Parathyroid adenoma (tissue), 2 donors: ENCODE data around the gene NGB.

ENCODE experiments used
- H2AFZ ChIP-seq: fragments of 300-600 bp; sonication (generic); one replicate; pipeline ENCODE4 v1.7.0; 2017; ENCODE audit warnings: antibody characterized with exemption, mild to moderate bottlenecking
- H3K27ac ChIP-seq: fragments of 300-600 bp; sonication (generic); one replicate; pipeline ENCODE4 v1.7.0; 2017
- H3K27me3 ChIP-seq: fragments of 300-600 bp; sonication (generic); one replicate; pipeline ENCODE4 v1.7.0; 2017; ENCODE audit warnings: low read length; ENCODE audit not compliant: control insufficient read depth, insufficient read depth
- H3K36me3 ChIP-seq: fragments of 300-600 bp; sonication (generic); one replicate; pipeline ENCODE4 v1.7.0; 2017; ENCODE audit warnings: low read length; ENCODE audit not compliant: control insufficient read depth, insufficient read depth
- H3K4me1 ChIP-seq: fragments of 300-600 bp; sonication (generic); one replicate; pipeline ENCODE4 v1.7.0; 2017; ENCODE audit warnings: control low read depth
- H3K4me2 ChIP-seq: fragments of 300-600 bp; sonication (generic); one replicate; pipeline ENCODE4 v1.7.0; 2017; ENCODE audit warnings: low read length
- H3K4me3 ChIP-seq: fragments of 300-600 bp; sonication (generic); one replicate; pipeline ENCODE4 v1.7.0; 2017; ENCODE audit warnings: low read depth, low read length
- H3K79me2 ChIP-seq: fragments of 300-600 bp; sonication (generic); one replicate; pipeline ENCODE4 v1.7.0; 2017; ENCODE audit warnings: control low read depth
- H3K9ac ChIP-seq: fragments of 300-600 bp; sonication (generic); one replicate; pipeline ENCODE4 v1.7.0; 2017; ENCODE audit warnings: mild to moderate bottlenecking
- H3K9me3 ChIP-seq: fragments of 300-600 bp; sonication (generic); one replicate; pipeline ENCODE4 v1.7.0; 2017; ENCODE audit warnings: low read length; ENCODE audit not compliant: control insufficient read depth
- CTCF ChIP-seq: fragments of 300-600 bp; sonication (generic); IDR thresholded peaks from one replicate; pipeline ENCODE4 v1.7.0; 2017; ENCODE audit warnings: antibody characterized with exemption, mild to moderate bottlenecking
- donor health status: primary hyperparathyroidism.

The NGB gene

GRCh38 chr14:77246784-77247183 is 24.2 kb downstream of the NGB start:
- H2AFZ ChIP-seq: no peak overlapping the region
- no peaks in the 10 kb centered on the region for H3K9me3 ChIP-seq
- no peak overlapping the region for H3K27ac ChIP-seq
- no peaks in the 10 kb centered on the region for H3K27me3 ChIP-seq
- H3K36me3 ChIP-seq: no peaks in the 10 kb centered on the region
- H3K4me3 ChIP-seq: no peak overlapping the region
- no peak overlapping the region for H3K4me2 ChIP-seq
- H3K4me1 ChIP-seq: no peaks in the 10 kb centered on the region
- TF ChIP-seq CTCF: no peak
- no peaks in the 10 kb centered on the region for H3K79me2 ChIP-seq
- no peak overlapping the region for H3K9ac ChIP-seq

GRCh38 chr14:77245820-77246219 is 25.2 kb downstream of the NGB start:
- Histone ChIP-seq H3K27ac (no peak overlapping the region), H2AFZ (no peak overlapping the region), H3K9me3 (no peaks in the 10 kb centered on the region), H3K36me3 (no peaks in the 10 kb centered on the region), H3K79me2 (no peaks in the 10 kb centered on the region), H3K4me1 (no peaks in the 10 kb centered on the region), H3K9ac (no peak overlapping the region), H3K4me3 (no peak overlapping the region), H3K4me2 (no peak overlapping the region), H3K27me3 (no peaks in the 10 kb centered on the region)
- no peak for TF ChIP-seq CTCF

- no peak overlapping the region for H3K4me3 ChIP-seq
- H2AFZ ChIP-seq: no peak overlapping the region
- H3K9ac ChIP-seq: no peak overlapping the region
- H3K27ac ChIP-seq: no peak overlapping the region
- H3K27me3 ChIP-seq: no peaks in the 10 kb centered on the region
- no peaks in the 10 kb centered on the region for H3K36me3 ChIP-seq
- no peaks in the 10 kb centered on the region for H3K79me2 ChIP-seq
- H3K4me2 ChIP-seq: no peak overlapping the region
- no peaks in the 10 kb centered on the region for H3K4me1 ChIP-seq
- no peaks in the 10 kb centered on the region for H3K9me3 ChIP-seq
- TF ChIP-seq CTCF: no peak
Observed at GRCh38 chr14:77243853-77244252, 27.2 kb downstream of the NGB start.

- Histone ChIP-seq H3K4me3 (no peak overlapping the region), H3K79me2 (no peaks in the 10 kb centered on the region), H3K9me3 (no peaks in the 10 kb centered on the region), H3K4me1 (no peaks in the 10 kb centered on the region), H2AFZ (no peak overlapping the region), H3K27me3 (no peaks in the 10 kb centered on the region), H3K27ac (no peak overlapping the region), H3K4me2 (no peak overlapping the region), H3K36me3 (no peaks in the 10 kb centered on the region), H3K9ac (no peak overlapping the region)
- TF ChIP-seq CTCF: no peak
Observed at GRCh38 chr14:77242752-77243151, 28.3 kb downstream of the NGB start.

GRCh38 chr14:77241955-77242354 is 29.1 kb downstream of the NGB start:
- Histone ChIP-seq H3K4me2 (no peak overlapping the region), H2AFZ (no peak overlapping the region), H3K4me1 (no peaks in the 10 kb centered on the region), H3K9ac (no peak overlapping the region), H3K9me3 (no peaks in the 10 kb centered on the region), H3K4me3 (no peak overlapping the region), H3K27me3 (no peaks in the 10 kb centered on the region), H3K27ac (no peak overlapping the region), H3K36me3 (no peaks in the 10 kb centered on the region), H3K79me2 (no peaks in the 10 kb centered on the region)
- TF ChIP-seq CTCF: no peak
